NCI-H2196 treated with DMSO at 0.1 percent for 48 hours (cell line): ENCODE measurements around the gene NHSL2.

Experiments
- DNase-seq: peaks from one replicate; lab custom pipeline; 2025; ENCODE audit not compliant: unreplicated experiment; lab: John Stamatoyannopoulos, UW

NHSL2 gene

GRCh38 chrX:72102760-72103159, 192.1 kb downstream of the NHSL2 start:
- no peak for DNase-seq

GRCh38 chrX:72105436-72105835, 194.8 kb downstream of the NHSL2 start:
- no peak for DNase-seq

- DNase-seq: no peak
Measured at GRCh38 chrX:72107320-72107719, 196.7 kb downstream of the NHSL2 start.

GRCh38 chrX:72107841-72108595, 197.4 kb downstream of the NHSL2 start:
- no peak for DNase-seq

- no peak for DNase-seq
Measured at GRCh38 chrX:72108666-72109065, 198.0 kb downstream of the NHSL2 start.

- DNase-seq: no peak
Measured at GRCh38 chrX:72110051-72110875, 199.6 kb downstream of the NHSL2 start.

GRCh38 chrX:72110876-72111708, 200.4 kb downstream of the NHSL2 start:
- DNase-seq: no peak

GRCh38 chrX:72113461-72113860, 202.8 kb downstream of the NHSL2 start:
- DNase-seq: no peak

- no peak for DNase-seq
Measured at GRCh38 chrX:72114306-72114705, 203.7 kb downstream of the NHSL2 start.

- no peak for DNase-seq
Measured at GRCh38 chrX:72114807-72115206, 204.2 kb downstream of the NHSL2 start.

GRCh38 chrX:72115380-72115779, 204.7 kb downstream of the NHSL2 start:
- no peak for DNase-seq

- no peak for DNase-seq
Measured at GRCh38 chrX:72117636-72118210, 207.1 kb downstream of the NHSL2 start.

GRCh38 chrX:72120837-72121236, 210.2 kb downstream of the NHSL2 start:
- no peak for DNase-seq

GRCh38 chrX:72121383-72121782, 210.7 kb downstream of the NHSL2 start:
- peak; percentile 1 for DNase-seq

GRCh38 chrX:72122621-72123337, 212.1 kb downstream of the NHSL2 start:
- no peak for DNase-seq

- DNase-seq: no peak
Measured at GRCh38 chrX:72123471-72124185, 213.0 kb downstream of the NHSL2 start.

- DNase-seq: no peak
Measured at GRCh38 chrX:72124540-72125201, 214.0 kb downstream of the NHSL2 start.

GRCh38 chrX:72125331-72126047, 214.8 kb downstream of the NHSL2 start:
- no peak for DNase-seq

GRCh38 chrX:72126048-72126415, 215.4 kb downstream of the NHSL2 start:
- DNase-seq: peak; percentile 14
